Measurements from ENCODE around the gene LPAR2.
"Not testable (repeated sequence)": the region's sequence is repeated elsewhere in the genome, so short reads cannot be mapped to it uniquely, and the experiment has no call there.

LPAR2 gene

DNA sequence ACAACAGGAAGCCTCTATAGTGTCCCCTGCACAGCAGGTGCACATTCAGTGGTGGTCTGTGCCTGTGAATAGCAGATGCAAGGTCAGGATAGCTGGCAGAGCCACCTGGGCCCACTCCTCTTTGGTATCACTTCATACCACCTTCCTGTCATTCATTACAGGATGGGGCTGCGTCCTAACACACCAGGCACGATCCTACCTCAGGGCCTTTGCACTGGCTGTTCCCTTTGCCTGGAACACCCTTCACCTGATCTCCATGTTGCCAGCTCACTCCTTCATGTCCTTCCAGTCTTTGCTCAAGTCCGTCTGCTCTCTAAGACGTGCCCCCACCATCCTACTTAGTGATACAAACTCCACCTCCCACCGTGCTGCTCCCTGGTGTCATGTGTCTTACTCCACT lies 4.6 kb upstream of the LPAR2 start:
- DNase-seq (ENCODE audit: low read depth in 1 of 2, low spot score in 1 of 2): no peak

DNA sequence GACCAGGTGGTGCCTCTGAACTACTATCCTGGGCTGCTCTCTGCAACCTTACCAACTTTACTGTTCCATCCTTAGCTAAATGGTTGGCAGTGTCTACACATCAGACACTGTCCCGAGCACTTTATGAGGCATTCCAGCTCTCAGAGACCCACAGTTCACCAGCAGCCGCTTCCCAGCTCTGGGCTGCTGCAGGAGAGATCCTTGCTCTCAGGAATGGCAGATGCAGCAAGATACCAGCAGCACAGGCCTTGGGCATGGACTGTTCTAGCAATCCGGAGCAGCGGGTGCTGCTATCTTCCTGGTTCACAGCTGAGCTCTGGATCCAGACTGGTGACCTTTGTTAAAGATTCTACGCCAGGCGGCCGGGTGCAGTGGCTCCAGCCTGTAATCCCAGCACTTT lies 3.3 kb upstream of the LPAR2 start:
- no peak for DNase-seq (ENCODE audit: low read depth in 1 of 2, low spot score in 1 of 2)

GRCh38 chr19:19630426-19630825 lies 2.4 kb upstream of the LPAR2 start:
- no peak for DNase-seq (ENCODE audit: low read depth in 1 of 2, low spot score in 1 of 2)

DNA sequence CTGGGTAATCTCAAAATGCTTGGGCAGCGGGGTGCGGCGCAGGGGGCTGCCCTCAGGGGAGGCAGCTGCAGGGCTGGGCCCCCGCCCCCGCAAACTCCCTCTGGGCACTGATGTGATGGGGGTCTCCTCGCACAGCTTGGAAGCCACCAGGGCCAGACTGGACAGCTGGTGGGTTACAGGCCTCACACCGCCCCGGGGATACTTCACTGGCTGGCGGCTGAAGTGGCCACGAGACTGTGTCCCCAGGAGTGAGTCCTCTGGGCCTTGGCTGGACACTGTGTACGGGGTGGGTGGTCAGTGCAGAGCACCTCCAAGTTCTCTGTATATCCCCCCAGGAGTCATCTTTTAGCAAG lies 2.0 kb upstream of the LPAR2 start:
- no peak for DNase-seq (ENCODE audit: low read depth in 1 of 2, low spot score in 1 of 2)

- no peak for DNase-seq (ENCODE audit: low read depth in 1 of 2, low spot score in 1 of 2)
Observed at GRCh38 chr19:19628501-19629134, 598 bp upstream of the LPAR2 start.

- DNase-seq (ENCODE audit: low read depth in 1 of 2, low spot score in 1 of 2): no peak
Observed at GRCh38 chr19:19626516-19627472, 1.2 kb downstream of the LPAR2 start.

DNA sequence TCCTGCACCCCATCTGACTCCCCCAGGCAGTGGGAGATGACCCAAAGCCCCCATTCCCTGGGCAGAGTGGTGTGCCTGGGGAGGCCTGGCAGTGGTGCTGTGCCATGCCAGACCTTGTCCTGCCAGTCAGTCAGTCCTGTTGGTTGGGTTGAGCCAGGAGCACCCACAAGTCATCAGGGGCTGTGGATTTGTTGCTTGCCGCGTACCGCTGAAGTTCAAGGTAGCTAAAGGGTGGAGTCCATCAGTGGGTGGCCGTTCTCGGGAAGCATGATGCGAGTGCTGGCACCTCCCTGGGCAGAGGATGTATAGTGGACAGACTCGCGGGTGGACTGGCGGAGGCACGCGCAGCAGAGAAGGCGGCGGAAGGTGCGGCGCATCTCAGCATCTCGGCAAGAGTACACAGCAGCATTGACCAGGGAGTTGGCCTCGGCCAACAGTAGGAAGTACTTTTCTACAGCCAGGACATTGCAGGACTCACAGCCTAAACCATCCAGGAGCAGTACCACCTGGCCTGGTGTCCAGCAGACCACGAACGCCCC lies 3.9 kb downstream of the LPAR2 start:
- DNase-seq (ENCODE audit: low read depth in 1 of 2, low spot score in 1 of 2): no peak

DNA sequence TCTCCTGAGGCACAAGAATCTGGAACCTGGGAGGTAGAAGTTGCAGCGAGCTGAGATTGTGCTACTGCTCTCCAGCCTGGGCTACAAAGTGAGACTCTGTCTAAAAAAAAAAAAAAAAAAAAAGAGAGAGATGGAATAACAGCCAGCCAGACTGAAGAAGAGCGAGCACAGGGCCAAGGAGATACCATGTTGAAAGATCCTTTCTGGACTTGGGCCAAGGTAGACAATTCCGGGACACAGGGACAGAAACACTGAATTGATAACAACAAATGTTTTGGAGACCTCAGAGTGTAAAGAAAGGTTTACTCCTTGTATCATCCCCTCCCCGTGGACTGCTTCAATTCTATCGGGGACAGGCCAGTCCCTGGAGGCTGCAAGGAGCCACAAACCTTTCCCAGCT lies 4.6 kb downstream of the LPAR2 start:
- DNase-seq (ENCODE audit: low read depth in 1 of 2, low spot score in 1 of 2): no peak

DNA sequence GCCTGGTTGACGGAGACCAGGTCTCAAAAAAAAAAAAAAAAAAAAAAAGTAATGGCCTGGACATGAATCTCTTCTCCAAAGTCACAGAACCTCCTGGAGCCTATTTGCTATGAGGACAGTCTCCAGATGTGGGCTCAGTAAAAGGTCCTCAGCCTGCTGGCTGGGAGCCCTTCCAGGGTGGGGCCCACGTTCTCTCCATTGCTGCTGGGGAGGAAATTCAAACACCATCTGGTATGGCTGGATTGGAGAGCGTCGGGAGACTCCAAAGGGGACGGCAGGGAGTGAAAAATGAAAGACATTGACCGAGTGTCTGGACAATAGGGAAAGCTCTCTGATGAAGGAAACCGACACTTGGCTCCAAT lies 8.2 kb downstream of the LPAR2 start:
- no peak for DNase-seq (ENCODE audit: low read depth in 1 of 2, low spot score in 1 of 2)

GRCh38 chr19:19619181-19619848 lies 8.7 kb downstream of the LPAR2 start:
- no peak for DNase-seq (ENCODE audit: low read depth in 1 of 2, low spot score in 1 of 2)

GRCh38 chr19:19618219-19619051 lies 9.6 kb downstream of the LPAR2 start, which contains the start of gene PBX4:
TSS of gene PBX4 (minus strand) at chr19:19618687. CDS start at chr19:19618629, 58 bp downstream.
- peak; percentile 98 for DNase-seq (ENCODE audit: low read depth in 1 of 2, low spot score in 1 of 2)

- no peak for DNase-seq (ENCODE audit: low read depth in 1 of 2, low spot score in 1 of 2)
Observed at GRCh38 chr19:19615086-19615485, 12.9 kb downstream of the LPAR2 start.

- no peak for DNase-seq (ENCODE audit: low read depth in 1 of 2, low spot score in 1 of 2)
Observed at GRCh38 chr19:19613506-19613905, 14.5 kb downstream of the LPAR2 start.

- DNase-seq (ENCODE audit: low read depth in 1 of 2, low spot score in 1 of 2): no peak
Observed at GRCh38 chr19:19610376-19611202, 17.4 kb downstream of the LPAR2 start.

- DNase-seq (ENCODE audit: low read depth in 1 of 2, low spot score in 1 of 2): not testable (repeated sequence)
Observed at GRCh38 chr19:19606686-19607085, 21.3 kb downstream of the LPAR2 start.

- DNase-seq (ENCODE audit: low read depth in 1 of 2, low spot score in 1 of 2): peak in 1 of 2 donors; percentile 27
Observed at GRCh38 chr19:19606021-19606420, 22.0 kb downstream of the LPAR2 start.

DNA sequence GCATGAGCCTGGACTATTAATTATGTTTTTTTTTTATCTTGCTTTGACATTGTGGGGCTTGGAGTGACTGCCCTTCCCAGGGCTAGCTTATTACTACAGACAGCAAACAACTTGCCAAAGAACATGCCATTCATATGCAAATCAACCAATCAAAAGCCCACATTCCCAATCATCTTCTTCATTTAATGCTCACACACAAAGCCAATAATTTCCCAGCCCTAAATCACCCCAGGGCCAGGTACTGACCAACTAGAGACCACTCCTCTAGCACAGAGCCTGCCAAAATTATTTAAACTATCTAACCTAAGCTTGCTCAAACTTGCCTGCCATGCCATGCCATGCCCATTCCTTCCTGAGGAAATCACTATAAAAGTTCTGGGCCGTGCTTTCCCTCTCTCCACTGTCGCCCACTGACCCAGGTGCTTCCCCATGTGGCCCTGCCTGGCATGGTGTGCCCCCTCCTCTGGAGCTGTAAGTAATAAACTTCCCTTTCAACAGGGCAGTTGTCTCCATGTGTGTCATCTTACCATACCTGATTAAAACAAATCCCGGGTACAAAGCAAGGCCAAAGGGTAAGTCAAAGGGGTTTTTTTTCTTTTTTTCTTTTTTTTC lies 25.2 kb downstream of the LPAR2 start:
- DNase-seq (ENCODE audit: low read depth in 1 of 2, low spot score in 1 of 2): no peak

DNA sequence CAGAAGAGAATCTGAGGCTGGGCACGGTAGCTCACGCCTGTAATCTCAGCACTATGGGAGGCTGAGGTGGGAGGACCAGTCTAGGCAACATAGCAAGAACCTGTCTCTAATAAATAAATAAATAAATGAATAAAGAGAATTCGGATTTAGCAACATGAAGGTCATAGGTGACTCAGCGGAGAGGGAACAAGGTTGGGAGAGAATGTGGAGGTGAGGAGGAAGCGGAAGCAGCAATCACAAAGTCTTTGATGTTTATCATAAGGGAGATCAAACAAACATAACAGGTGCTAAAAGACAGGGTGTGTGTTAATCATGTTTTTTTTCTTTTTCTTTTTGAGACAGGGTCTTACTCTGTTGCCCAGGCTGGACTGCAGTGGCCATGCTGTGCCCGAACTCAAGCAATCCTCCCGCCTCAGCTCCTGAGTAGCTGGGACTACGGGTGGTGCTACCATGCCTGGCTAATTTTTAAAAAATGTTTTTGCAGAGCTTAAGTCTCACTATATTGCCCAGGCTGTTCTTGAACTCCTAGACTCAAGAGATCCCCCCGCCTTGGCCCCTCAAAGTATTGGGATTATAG lies 25.8 kb downstream of the LPAR2 start:
- DNase-seq (ENCODE audit: low read depth in 1 of 2, low spot score in 1 of 2): peak in 1 of 2 donors; percentile 25

- no peak for DNase-seq (ENCODE audit: low read depth in 1 of 2, low spot score in 1 of 2)
Observed at GRCh38 chr19:19600793-19601330, 27.2 kb downstream of the LPAR2 start.

Data from activated T-helper 1 cell treated with anti-CD3 and anti-CD28 coated beads, Interleukin-2, amount 50 U/mL, for 16 hours (primary cell).